GM23338 (cell line): ENCODE results near the gene TMC3. TPM values are rescaled to one million over a fixed set of nuclear protein-coding genes. Genes with fewer than 3 reads are reported as not detected.

ENCODE experiments used
- ATAC-seq: fragments of 200-7000 bp; cut with Tn5 transposase; 3 replicates; pipeline ENCODE4 v1.9.1; 2020
- DNase-seq: peaks from one replicate; pipeline ENCODE4 v3.0.0-alpha.2; 2015; ENCODE audit warnings: low spot score
- H2AFZ ChIP-seq: fragments of 200-600 bp; sonication (generic); 2 replicates; pipeline ENCODE4 v1.8.0; 2016; ENCODE audit warnings: antibody characterized with exemption, mild to moderate bottlenecking, moderate library complexity
- H3F3A ChIP-seq: fragments of 200-600 bp; sonication (generic); replicated peaks from 2 replicates; pipeline ENCODE4 v1.8.0; 2017; ENCODE audit warnings: antibody characterized with exemption, mixed run types, low read depth
- H3K27ac ChIP-seq: fragments of 200-600 bp; sonication (generic); 2 replicates; pipeline ENCODE4 v1.6.1; 2016; ENCODE audit warnings: low read depth
- H3K27me3 ChIP-seq: fragments of 200-600 bp; sonication (generic); 2 replicates; pipeline ENCODE4 v1.8.0; 2016; ENCODE audit warnings: mild to moderate bottlenecking, mixed run types, moderate library complexity; ENCODE audit not compliant: insufficient read depth
- H3K36me3 ChIP-seq: fragments of 200-600 bp; sonication (generic); 2 replicates; pipeline ENCODE4 v1.8.0; 2016; ENCODE audit warnings: mild to moderate bottlenecking; ENCODE audit not compliant: insufficient read depth
- H3K4me1 ChIP-seq: fragments of 200-600 bp; sonication (generic); 2 replicates; pipeline ENCODE4 v1.8.0; 2016; ENCODE audit warnings: mild to moderate bottlenecking, moderate library complexity; ENCODE audit not compliant: insufficient read depth
- H3K4me2 ChIP-seq: fragments of 200-600 bp; sonication (generic); 2 replicates; pipeline ENCODE4 v1.7.1; 2017; ENCODE audit warnings: mixed run types
- H3K4me3 ChIP-seq: fragments of 200-600 bp; sonication (generic); 2 replicates; pipeline ENCODE4 v1.6.1; 2016; ENCODE audit warnings: mixed run types
- H3K79me2 ChIP-seq: fragments of 200-600 bp; sonication (generic); replicated peaks from 2 replicates; pipeline ENCODE4 v1.8.0; 2017; ENCODE audit warnings: mild to moderate bottlenecking; ENCODE audit not compliant: insufficient read depth
- H3K9me2 ChIP-seq: fragments of 200-600 bp; sonication (generic); 2 replicates; pipeline ENCODE4 v1.8.0; 2017; ENCODE audit not compliant: insufficient read depth
- H4K20me1 ChIP-seq: fragments of 200-600 bp; sonication (generic); replicated peaks from 2 replicates; pipeline ENCODE4 v1.8.0; 2017; ENCODE audit warnings: mild to moderate bottlenecking; ENCODE audit not compliant: insufficient read depth
- H3K27ac Mint-ChIP-seq: 2 replicates; pipeline ENCODE4 v1.8.0; 2020; ENCODE audit warnings: inconsistent platforms, mild to moderate bottlenecking, moderate library complexity, mixed read lengths
- H3K27me3 Mint-ChIP-seq: 3 replicates; pipeline ENCODE4 v1.8.0; 2022; ENCODE audit warnings: low read depth, mild to moderate bottlenecking, moderate library complexity, mixed read lengths, inconsistent platforms; ENCODE audit not compliant: insufficient read depth, poor library complexity
- H3K36me3 Mint-ChIP-seq: 3 replicates; pipeline ENCODE4 v1.8.0; 2021; ENCODE audit warnings: low read depth, mild to moderate bottlenecking, inconsistent platforms, moderate library complexity, mixed read lengths
- H3K4me1 Mint-ChIP-seq: 3 replicates; pipeline ENCODE4 v1.8.0; 2020; ENCODE audit warnings: mild to moderate bottlenecking, inconsistent platforms, mixed read lengths
- H3K4me3 Mint-ChIP-seq: 3 replicates; pipeline ENCODE4 v1.8.0; 2021; ENCODE audit warnings: moderate library complexity, mild to moderate bottlenecking, inconsistent platforms, mixed read lengths
- H3K9me3 Mint-ChIP-seq: 3 replicates; pipeline ENCODE4 v1.8.0; 2020; ENCODE audit warnings: moderate library complexity, mild to moderate bottlenecking, inconsistent platforms, mixed read lengths
- CTCF ChIP-seq, 2 experiments: fragments of 200-600 bp in 1 of 2; sonication (generic) in 1 of 2; conservative IDR thresholded peaks; 2 replicates each; pipeline versions ENCODE4 v1.5.1 to v1.6.1; 2016 to 2017; ENCODE audit warnings: antibody characterized with exemption in 2 of 2, low read depth in 2 of 2, mild to moderate bottlenecking in 2 of 2, moderate library complexity in 1 of 2
- ETS1 ChIP-seq: IDR thresholded peaks from 2 replicates; pipeline ENCODE4 v1.6.1; 2016; ENCODE audit warnings: antibody characterized with exemption
- EZH2phosphoT487 ChIP-seq: fragments of 200-600 bp; sonication (generic); IDR thresholded peaks from one replicate; pipeline ENCODE4 v1.8.1; 2018; ENCODE audit warnings: antibody characterized with exemption; ENCODE audit not compliant: unreplicated experiment
- JUNB ChIP-seq: IDR thresholded peaks from one replicate; pipeline ENCODE4 v1.6.1; 2016; ENCODE audit warnings: antibody characterized with exemption; ENCODE audit not compliant: unreplicated experiment
- NANOG ChIP-seq: IDR thresholded peaks from 2 replicates; pipeline ENCODE4 v1.6.1; 2016; ENCODE audit warnings: antibody characterized with exemption, borderline replicate concordance
- ZNF331 ChIP-seq: fragments of 250-450 bp; sonication (Bioruptor Pico); IDR thresholded peaks from 2 replicates; pipeline ENCODE4 v1.5.0; 2020; ENCODE audit warnings: low read depth, mild to moderate bottlenecking, moderate library complexity
- ZNF462 ChIP-seq: fragments of 250-450 bp; sonication (Bioruptor Pico); IDR thresholded peaks from 2 replicates; pipeline ENCODE4 v1.5.0; 2020; ENCODE audit warnings: mild to moderate bottlenecking, moderate library complexity
- polyA plus RNA-seq: library from polyadenylated mRNA; unstranded; fragments of >200 nt; fragmentation: Nextera tagmentation; extraction: Ambion mirVana; gene quantifications from 2 replicates; pipeline ENCODE4 v1.2.1, GENCODE V29; 2016
- total RNA-seq: library from RNA; depleted of rRNA; stranded (reverse); fragments of >200 nt; shearing (Covaris generic); gene quantifications from 2 replicates; pipeline ENCODE4 v1.2.3, GENCODE V29; 2014

Gene TMC3
- total and polyA plus RNA-seq, 2 experiments from 2014 or later, result 0.10 TPM; not detected in 1

GRCh38 chr15:81321667-81322066 is 52.3 kb downstream of the TMC3 start (continued):
- no peak for TF ChIP-seq ZNF462

GRCh38 chr15:81317642-81318017 is 56.4 kb downstream of the TMC3 start:
- Histone ChIP-seq H3K36me3 (no peaks in the 10 kb centered on the region), H3K4me2 (no peak overlapping the region), H2AFZ (no peak overlapping the region), H3F3A (no peaks in the 10 kb centered on the region), H3K4me1 (no peaks in the 10 kb centered on the region), H3K9me2 (no peaks in the 10 kb centered on the region), H3K27ac (no peak overlapping the region), H3K4me3 (no peak overlapping the region), H3K79me2 (no peaks in the 10 kb centered on the region), H4K20me1 (no peaks in the 10 kb centered on the region), H3K27me3 (no peaks in the 10 kb centered on the region)
- Mint-ChIP-seq H3K36me3 (peaks cover 17% of the 10 kb centered on the region; the same call in 2 of the 3 replicates), H3K9me3 (no peaks in the 10 kb centered on the region), H3K4me3 (no peak overlapping the region), H3K27me3 (peaks cover 2% of the 10 kb centered on the region), H3K4me1 (0 out of 3 replicates have a peak, but pooled peaks cover 4% of the 10 kb centered on the region), H3K27ac (no peak overlapping the region)
- DNase-seq (no peak), ATAC-seq (no peak)
- no peak for TF ChIP-seq ETS1
- no peak for TF ChIP-seq NANOG
- TF ChIP-seq JUNB, result no peak
- no peak for TF ChIP-seq CTCF (conservative IDR thresholded peaks at IDR 0.05; ENCODE audit: low read depth in 2 of 2)
- TF ChIP-seq ZNF462, result no peak
- no peak for TF ChIP-seq EZH2phosphoT487
- no peak for TF ChIP-seq ZNF331 (CRISPR knock-in tag)
